IPS-18a (cell line): ENCODE data around the gene MTUS2.
A peak's percentile ranks its signal among the peaks of the same experiment; 100 is the strongest.

Experiments used
- H3K27ac ChIP-seq: one replicate; pipeline ENCODE4 v1.5.1; 2013; ENCODE audit warnings: low read length
- H3K27me3 ChIP-seq: one replicate; pipeline ENCODE4 v1.6.1; 2013; ENCODE audit warnings: mild to moderate bottlenecking, low read length; ENCODE audit not compliant: control insufficient read depth, insufficient read depth
- H3K36me3 ChIP-seq: one replicate; pipeline ENCODE4 v1.6.1; 2013; ENCODE audit warnings: low read depth, low read length; ENCODE audit not compliant: control insufficient read depth
- H3K4me1 ChIP-seq: one replicate; pipeline ENCODE4 v1.6.1; 2013; ENCODE audit warnings: low read depth, low read length; ENCODE audit not compliant: control insufficient read depth
- H3K4me3 ChIP-seq: one replicate; pipeline ENCODE4 v1.5.1; 2013; ENCODE audit warnings: low read length
- H3K9ac ChIP-seq: one replicate; pipeline ENCODE4 v1.6.1; 2013; ENCODE audit warnings: mild to moderate bottlenecking, low read length, moderate library complexity
- H3K9me3 ChIP-seq: one replicate; pipeline ENCODE4 v1.6.1; 2013; ENCODE audit warnings: low read depth, low read length; ENCODE audit not compliant: control insufficient read depth

MTUS2 gene

GRCh38 chr13:28820099-28821051 is at the start of gene MTUS2:
Gene MTUS2 (plus strand): TSS chr13:28820339.
- no peak within 1 kb of the TSS for H3K27ac ChIP-seq
- peak within 1 kb of the TSS; percentile 70 for H3K4me3 ChIP-seq
- no peak within 1 kb of the TSS for H3K9ac ChIP-seq
- peaks cover 59% of the 10 kb centered on the region for H3K27me3 ChIP-seq
- H3K36me3 ChIP-seq = no peaks in the 10 kb centered on the region
- H3K4me1 ChIP-seq = peaks cover 3% of the 10 kb centered on the region
- H3K9me3 ChIP-seq = peaks cover 2% of the 10 kb centered on the region

- H3K4me1 ChIP-seq = no peaks in the 10 kb centered on the region
- no peak overlapping the region for H3K9ac ChIP-seq
- H3K36me3 ChIP-seq = no peaks in the 10 kb centered on the region
- no peaks in the 10 kb centered on the region for H3K9me3 ChIP-seq
- no peak overlapping the region for H3K27ac ChIP-seq
- H3K27me3 ChIP-seq = no peaks in the 10 kb centered on the region
- H3K4me3 ChIP-seq = no peak overlapping the region
These were observed 41.6 kb upstream of the MTUS2 start for GRCh38 chr13:28778308-28779215.

- H3K36me3 ChIP-seq = no peaks in the 10 kb centered on the region
These were observed 27.1 kb upstream of the MTUS2 start for GRCh38 chr13:28792992-28793391.

GRCh38 chr13:28794396-28794795 is 25.7 kb upstream of the MTUS2 start:
- no peak overlapping the region for H3K4me3 ChIP-seq
- H3K4me1 ChIP-seq = peaks cover 8% of the 10 kb centered on the region
- no peak overlapping the region for H3K27ac ChIP-seq
- no peaks in the 10 kb centered on the region for H3K27me3 ChIP-seq
- no peak overlapping the region for H3K9ac ChIP-seq
- no peaks in the 10 kb centered on the region for H3K9me3 ChIP-seq
- no peaks in the 10 kb centered on the region for H3K36me3 ChIP-seq

More at GRCh38 chr13:28792992-28793391, 27.1 kb upstream of the MTUS2 start:
- H3K4me1 ChIP-seq = peaks cover 8% of the 10 kb centered on the region
- H3K9me3 ChIP-seq = no peaks in the 10 kb centered on the region
- H3K27ac ChIP-seq = no peak overlapping the region
- no peak overlapping the region for H3K9ac ChIP-seq
- H3K27me3 ChIP-seq = no peaks in the 10 kb centered on the region
- H3K4me3 ChIP-seq = no peak overlapping the region

- H3K4me3 ChIP-seq = no peak overlapping the region
- H3K36me3 ChIP-seq = no peaks in the 10 kb centered on the region
- H3K9ac ChIP-seq = no peak overlapping the region
- H3K27me3 ChIP-seq = no peaks in the 10 kb centered on the region
- H3K27ac ChIP-seq = no peak overlapping the region
- peaks cover 4% of the 10 kb centered on the region for H3K4me1 ChIP-seq
- H3K9me3 ChIP-seq = no peaks in the 10 kb centered on the region
These were observed 23.2 kb upstream of the MTUS2 start for GRCh38 chr13:28796938-28797257.

GRCh38 chr13:28805193-28805819 is 14.8 kb upstream of the MTUS2 start:
- H3K27ac ChIP-seq = no peak overlapping the region
- no peaks in the 10 kb centered on the region for H3K4me1 ChIP-seq
- H3K9ac ChIP-seq = no peak overlapping the region
- H3K9me3 ChIP-seq = no peaks in the 10 kb centered on the region
- no peak overlapping the region for H3K4me3 ChIP-seq
- H3K27me3 ChIP-seq = no peaks in the 10 kb centered on the region
- no peaks in the 10 kb centered on the region for H3K36me3 ChIP-seq

- Histone ChIP-seq H3K27me3 (peaks cover 42% of the 10 kb centered on the region), H3K9ac (no peak overlapping the region), H3K36me3 (no peaks in the 10 kb centered on the region), H3K9me3 (peaks cover 2% of the 10 kb centered on the region), H3K4me3 (no peak overlapping the region), H3K4me1 (peaks cover 3% of the 10 kb centered on the region), H3K27ac (no peak overlapping the region)
These were observed 2.9 kb upstream of the MTUS2 start for GRCh38 chr13:28817204-28817603.

GRCh38 chr13:28819046-28819730 is 951 bp upstream of the MTUS2 start:
- Histone ChIP-seq H3K9ac (no peak overlapping the region), H3K27ac (no peak overlapping the region), H3K4me3 (peak overlapping the region; percentile 63)

GRCh38 chr13:28819735-28820098 is 422 bp upstream of the MTUS2 start:
- Histone ChIP-seq H3K4me1 (peaks cover 3% of the 10 kb centered on the region), H3K36me3 (no peaks in the 10 kb centered on the region), H3K4me3 (peak overlapping the region; percentile 63), H3K9ac (no peak overlapping the region), H3K27ac (no peak overlapping the region), H3K27me3 (peaks cover 59% of the 10 kb centered on the region), H3K9me3 (peaks cover 2% of the 10 kb centered on the region)

More at GRCh38 chr13:28819046-28819730, 951 bp upstream of the MTUS2 start:
- Histone ChIP-seq H3K9me3 (peaks cover 2% of the 10 kb centered on the region), H3K4me1 (peaks cover 3% of the 10 kb centered on the region), H3K27me3 (peaks cover 59% of the 10 kb centered on the region), H3K36me3 (no peaks in the 10 kb centered on the region)

- Histone ChIP-seq H3K4me3 (no peak overlapping the region), H3K9me3 (no peaks in the 10 kb centered on the region), H3K27me3 (peaks cover 59% of the 10 kb centered on the region), H3K4me1 (peaks cover 3% of the 10 kb centered on the region), H3K36me3 (no peaks in the 10 kb centered on the region), H3K27ac (no peak overlapping the region), H3K9ac (no peak overlapping the region)
These were observed 2.0 kb downstream of the MTUS2 start for GRCh38 chr13:28822151-28822550.

- H3K4me1 ChIP-seq = peaks cover 3% of the 10 kb centered on the region
- no peaks in the 10 kb centered on the region for H3K36me3 ChIP-seq
- no peak overlapping the region for H3K27ac ChIP-seq
- H3K9ac ChIP-seq = no peak overlapping the region
- H3K9me3 ChIP-seq = no peaks in the 10 kb centered on the region
- H3K27me3 ChIP-seq = peaks cover 54% of the 10 kb centered on the region
- H3K4me3 ChIP-seq = no peak overlapping the region
These were observed 2.7 kb downstream of the MTUS2 start for GRCh38 chr13:28822801-28823200.
